Ureter (tissue), 1 donor: ENCODE data around the gene CACTIN. TPM values are rescaled to one million over a fixed set of nuclear protein-coding genes. Genes with fewer than 3 reads are reported as not detected.
A peak's percentile ranks its signal among the peaks of the same experiment; 100 is the strongest.
"Not testable (repeated sequence)": the region's sequence is repeated elsewhere in the genome, so short reads cannot be mapped to it uniquely, and the experiment has no call there.

Experiments
- DNase-seq: peaks from one replicate; pipeline ENCODE4 v3.0.0-alpha.2; 2020; ENCODE audit warnings: low spot score
- total RNA-seq: library from RNA; stranded (reverse); gene quantifications from one replicate; pipeline ENCODE4 v1.2.4, GENCODE V29; 2023
- donor health status: DM: yes; HTN: yes; CAD: no.

The CACTIN gene
- total RNA-seq = 31.0 TPM

GRCh38 chr19:3626473-3627350, at the start of gene CACTIN:
CACTIN (minus strand) TSS chr19:3626790; CDS start chr19:3626762, 28 bp downstream.
- DNase-seq = peak; percentile 98

DNA sequence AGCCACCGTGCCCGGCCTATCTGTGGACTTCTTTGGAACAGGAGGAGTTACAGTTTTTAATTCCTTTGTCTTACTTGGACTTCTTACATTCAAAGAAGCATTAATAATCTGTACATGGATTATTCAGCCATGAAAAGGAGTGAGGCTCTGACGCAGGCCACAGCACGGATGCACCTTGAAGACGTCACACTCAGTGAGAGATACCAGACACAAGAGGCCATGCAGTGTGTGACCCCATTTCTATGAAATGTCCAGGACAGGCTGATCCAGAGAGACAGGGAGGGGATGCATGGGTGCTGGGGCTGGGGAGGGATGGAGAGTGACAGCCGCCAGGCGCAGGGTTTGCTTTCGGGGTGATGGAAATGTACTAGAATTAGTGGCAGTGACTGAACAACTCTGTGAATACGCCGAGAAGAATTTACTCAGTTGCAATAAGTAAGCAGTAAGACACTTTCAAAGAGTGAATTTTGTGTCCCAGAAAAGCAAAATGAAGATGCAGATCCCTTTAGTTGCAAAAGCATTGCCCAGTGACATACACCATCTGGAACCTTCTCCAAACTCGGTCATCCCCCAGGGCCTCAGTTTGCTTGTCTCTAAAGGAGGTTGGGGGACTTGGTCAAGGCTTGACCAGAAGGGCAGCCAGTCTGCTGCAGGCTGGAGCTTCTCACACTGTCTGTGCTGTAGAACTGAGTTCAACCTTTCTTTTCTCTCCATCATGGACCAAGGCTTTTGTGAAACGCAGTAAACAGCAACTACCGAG, 48.4 kb upstream of the CACTIN start:
- no peak for DNase-seq

DNA sequence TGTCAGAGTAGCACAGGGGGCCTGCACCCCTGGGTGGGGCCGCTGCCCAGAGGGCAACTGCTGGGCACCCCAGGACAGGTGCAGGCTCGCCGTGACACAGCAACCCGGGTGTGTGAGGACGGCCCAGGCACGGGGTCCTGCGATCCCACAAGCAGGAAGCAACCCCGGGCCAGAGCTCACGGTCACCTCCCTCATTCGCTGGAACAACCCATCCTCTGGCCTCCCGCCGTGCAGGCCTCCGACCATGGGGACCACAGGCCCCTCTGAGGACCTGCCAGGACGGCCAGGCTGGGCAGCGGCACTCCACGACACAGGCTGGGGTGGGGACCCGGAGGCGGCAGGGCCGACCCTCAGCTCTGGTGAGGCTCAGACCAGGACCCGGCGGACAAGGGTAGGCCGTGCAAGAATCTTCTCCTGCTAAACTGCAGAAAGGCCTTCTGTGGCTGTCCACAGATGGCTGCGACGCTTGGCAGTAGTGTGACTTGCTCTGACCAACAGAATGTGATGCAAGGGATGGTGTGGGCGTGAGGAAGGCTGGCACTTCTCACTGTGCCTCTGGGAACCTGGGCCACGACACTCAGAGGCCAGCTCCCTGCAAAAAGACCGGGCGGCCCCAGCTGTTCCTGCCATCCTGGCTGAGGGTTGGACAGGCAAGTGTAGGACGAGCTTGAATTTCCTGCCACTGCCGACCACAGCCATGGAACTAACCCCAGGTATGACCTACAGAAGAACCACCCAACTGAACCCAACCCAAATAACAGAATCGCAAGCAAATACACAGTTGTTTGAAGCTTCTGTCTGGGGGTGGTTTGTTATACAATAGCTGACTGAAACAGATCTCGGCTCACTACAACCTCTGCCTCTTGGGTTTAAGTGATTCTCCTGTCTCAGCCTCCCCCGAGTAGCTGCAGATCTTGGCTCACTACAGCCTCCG, 47.2 kb upstream of the CACTIN start:
- no peak for DNase-seq

DNA sequence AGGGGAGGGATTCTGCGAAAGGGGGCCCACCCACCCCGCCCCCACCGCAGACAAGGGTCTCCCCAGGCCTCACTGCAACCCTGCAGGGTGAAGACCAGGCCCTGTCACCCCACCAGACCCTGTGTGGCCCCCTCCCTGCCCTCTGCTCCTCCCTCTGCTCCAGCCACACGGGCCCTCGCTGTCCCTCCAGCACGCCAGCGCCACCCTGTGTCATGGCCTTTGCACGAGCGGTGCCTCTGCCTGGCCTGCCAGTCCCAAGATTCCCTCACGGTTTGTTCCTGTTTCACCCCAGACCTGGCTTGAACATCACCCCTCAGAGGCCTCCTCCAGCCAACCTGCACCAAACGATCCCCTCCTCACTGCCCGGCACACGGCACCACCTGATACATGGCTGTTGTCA, 46.4 kb upstream of the CACTIN start:
- no peak for DNase-seq

DNA sequence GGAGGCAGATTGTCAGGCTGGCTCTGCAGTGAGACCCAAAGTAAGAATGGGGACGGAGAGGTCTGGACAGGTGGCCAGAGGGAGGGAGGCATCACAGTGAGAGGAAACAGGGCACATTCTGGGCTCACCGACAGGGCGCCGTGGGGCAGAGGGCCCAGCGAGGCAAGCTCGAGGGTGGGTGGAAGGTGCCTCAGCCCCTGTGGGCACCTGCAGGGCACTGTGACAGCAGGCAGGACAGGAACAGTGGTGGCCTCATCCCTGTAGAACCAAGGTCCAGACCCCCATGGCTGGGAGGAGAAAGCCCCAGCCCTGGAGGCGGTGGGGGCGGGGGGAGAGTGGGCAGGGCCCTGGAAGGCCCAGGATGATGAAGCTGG, 46.0 kb upstream of the CACTIN start:
- no peak for DNase-seq

- DNase-seq = no peak
Measured at GRCh38 chr19:3671680-3672574, 45.3 kb upstream of the CACTIN start.

GRCh38 chr19:3670796-3671679, 44.4 kb upstream of the CACTIN start:
- peak; percentile 81 for DNase-seq

DNA sequence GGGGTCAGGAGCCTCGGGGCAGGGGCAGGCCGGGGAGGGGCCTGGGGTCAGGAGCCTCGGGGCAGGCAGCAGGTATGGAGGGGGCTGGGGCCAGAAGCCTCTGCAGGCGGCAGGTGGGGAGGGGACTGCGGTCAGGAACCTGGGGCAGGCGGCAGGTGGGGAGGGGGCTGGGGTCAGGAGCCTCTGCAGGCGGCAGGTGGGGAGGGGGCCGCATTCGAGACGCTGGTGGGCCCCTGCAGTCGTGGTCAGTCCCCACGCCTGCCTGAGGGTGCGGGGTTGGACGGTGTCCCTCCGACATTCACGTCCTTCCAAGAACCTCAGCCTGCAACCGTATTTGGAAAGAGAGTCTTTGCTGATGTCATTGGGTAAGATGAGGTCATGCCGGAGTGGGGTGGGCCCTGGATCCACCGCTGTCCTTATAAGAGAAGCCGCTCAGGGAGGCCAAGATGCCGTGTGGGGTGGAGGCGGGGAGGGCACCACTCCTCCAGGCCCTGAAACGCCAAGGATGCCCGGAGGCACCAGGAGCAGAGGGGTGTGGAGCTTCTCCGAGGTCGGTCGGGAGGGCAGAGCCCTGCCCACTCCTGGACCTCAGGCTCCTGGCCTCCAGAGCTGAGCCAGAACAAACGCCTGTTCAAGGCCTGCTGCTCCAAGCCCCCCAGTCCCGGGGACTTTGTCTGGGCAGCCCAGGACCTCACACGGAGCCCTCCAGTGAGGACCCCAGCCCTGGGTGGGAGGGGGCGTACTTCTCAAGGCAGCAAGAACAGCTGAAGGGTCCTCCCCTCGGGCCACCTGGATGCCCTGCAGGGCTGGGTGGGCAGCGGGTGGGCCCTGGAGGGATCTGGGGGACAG, 43.6 kb upstream of the CACTIN start:
- peak; percentile 88 for DNase-seq

DNA sequence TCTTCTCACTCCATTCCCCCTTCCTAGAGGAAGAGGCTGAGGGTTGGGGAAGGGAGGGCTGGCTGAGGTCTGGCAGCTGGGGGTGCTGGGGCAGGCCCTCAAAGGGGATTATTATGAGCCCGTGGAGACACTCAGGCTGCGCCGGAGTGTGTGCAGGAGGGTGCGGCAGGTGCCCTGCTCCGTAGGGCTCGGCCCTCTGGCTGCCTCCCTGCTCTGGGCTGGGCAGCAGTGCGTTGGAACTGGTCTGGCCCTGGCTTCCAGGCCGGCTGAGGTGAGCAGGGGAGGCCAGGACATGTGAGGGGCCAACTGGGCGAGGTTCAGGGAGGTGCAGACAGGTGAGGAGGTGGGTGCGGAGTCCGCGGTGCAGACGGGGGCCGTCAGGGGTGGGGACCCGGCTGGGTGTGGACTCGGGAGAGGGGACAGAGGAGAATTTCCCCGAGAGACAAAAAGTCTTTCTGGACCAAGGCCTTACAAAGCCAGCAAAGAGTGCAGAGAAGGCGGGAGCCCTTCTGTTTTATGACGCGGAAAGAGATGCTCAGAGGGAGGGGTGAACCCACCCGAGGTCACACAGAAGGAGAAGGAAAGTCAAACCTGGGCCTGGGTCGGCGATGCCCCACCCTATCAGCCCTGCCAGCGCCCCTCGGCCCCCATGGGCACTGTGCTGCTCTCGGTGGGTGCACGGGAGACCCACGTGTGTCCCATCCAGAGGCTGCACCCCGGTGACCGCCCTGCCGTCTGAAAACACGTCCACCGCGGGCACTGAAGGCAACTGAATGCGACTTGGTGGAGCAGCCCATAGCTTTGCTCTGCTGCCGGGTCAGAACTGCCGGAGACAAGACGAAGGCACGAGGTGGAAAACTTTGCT, 42.7 kb upstream of the CACTIN start:
- no peak for DNase-seq

GRCh38 chr19:3668331-3669081, 41.9 kb upstream of the CACTIN start:
- no peak for DNase-seq

GRCh38 chr19:3667766-3668165, 41.2 kb upstream of the CACTIN start:
- no peak for DNase-seq

- no peak for DNase-seq
Measured at GRCh38 chr19:3667037-3667638, 40.5 kb upstream of the CACTIN start.

DNA sequence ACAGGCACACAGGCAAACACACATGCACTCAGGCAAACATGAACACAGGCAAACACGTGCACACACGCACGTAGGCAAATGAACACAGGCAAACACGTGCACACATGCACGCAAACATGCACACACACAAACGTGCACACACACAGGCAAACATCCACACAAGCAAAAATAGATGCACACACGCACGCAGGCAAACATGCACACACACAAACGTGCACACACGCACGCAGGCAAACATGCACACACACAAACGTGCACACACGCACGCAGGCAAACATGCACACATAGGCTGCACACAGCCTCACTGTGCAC, 39.9 kb upstream of the CACTIN start:
- not testable (repeated sequence) for DNase-seq

DNA sequence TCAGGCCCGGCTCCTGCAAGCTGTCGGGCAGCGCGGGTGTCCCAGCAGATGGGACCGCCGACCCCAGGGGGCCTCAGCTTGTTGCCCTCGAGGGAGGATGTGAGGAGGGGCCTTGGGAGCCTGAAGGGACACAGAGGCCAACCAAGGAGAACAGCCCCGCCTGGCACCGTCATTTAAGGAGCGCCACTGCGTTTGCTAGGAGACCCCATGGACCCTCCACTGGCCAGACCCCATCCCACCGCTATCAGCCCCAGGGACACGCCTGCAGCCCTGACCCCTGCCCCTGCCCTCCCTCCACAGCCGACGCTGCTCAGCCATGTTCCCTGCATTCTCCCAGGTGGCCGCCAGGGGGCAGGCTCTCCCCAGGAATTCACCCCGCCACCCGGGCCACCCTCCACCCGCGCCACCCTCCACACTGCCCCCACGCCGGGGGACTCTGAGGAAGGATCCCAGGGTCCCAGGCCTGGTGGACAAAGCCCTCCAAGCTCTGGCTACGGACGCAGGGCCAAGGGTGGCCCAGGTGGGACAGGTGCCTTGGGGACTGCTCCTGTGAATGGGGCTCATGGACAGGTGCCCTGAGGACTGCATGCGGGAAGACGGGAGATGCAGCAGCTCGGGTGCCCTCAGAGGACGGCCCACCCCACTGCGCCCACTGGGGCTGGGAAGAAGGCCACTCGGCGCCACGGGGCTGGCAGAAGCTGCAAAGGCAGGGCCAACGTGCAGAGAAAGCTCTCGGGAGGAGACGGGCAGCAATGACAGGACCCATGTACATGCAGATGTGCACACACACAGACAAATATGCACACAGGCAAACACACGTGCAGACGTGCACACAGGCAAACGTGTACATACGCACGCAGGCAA, 39.3 kb upstream of the CACTIN start:
- DNase-seq = peak; percentile 75

DNA sequence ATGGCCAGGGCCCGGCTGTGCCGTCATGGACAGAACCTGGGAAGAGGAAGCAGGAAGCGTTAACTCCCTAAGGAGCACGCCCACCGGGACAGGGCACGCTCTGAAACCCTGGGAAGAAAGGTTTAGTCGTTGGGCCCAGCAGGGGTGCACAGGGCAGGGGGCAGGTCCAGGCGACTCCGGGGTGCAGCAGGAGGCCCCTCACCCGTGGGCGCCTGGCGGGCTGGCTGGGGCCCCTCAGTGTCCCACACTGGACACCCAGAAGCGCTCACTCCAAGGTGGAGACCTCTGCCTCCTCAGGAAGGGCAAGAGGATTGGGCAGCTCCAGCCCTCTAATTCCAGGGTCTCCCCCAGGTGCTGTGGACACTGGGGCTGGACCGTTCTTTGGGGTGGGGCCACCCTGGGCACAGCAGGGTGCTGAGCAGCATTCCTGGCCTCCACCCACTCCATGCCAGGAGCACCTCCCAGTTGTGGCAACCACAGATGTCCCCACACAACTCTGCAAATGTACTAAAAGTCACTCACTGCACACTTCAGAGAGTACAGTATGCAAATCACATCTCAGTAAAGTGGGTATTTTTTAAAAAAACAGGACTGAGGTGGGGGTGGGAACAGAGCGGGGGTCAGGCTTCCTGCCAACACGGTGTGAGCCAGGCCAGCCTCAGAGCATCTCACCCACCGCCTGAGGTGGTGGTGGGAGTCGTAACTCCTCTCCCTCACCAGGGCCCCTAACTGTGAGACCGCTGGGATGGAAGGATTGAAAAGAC, 38.5 kb upstream of the CACTIN start:
- DNase-seq = no peak
